Measurements from ENCODE around the gene SAAL1.

SAAL1 gene

DNA sequence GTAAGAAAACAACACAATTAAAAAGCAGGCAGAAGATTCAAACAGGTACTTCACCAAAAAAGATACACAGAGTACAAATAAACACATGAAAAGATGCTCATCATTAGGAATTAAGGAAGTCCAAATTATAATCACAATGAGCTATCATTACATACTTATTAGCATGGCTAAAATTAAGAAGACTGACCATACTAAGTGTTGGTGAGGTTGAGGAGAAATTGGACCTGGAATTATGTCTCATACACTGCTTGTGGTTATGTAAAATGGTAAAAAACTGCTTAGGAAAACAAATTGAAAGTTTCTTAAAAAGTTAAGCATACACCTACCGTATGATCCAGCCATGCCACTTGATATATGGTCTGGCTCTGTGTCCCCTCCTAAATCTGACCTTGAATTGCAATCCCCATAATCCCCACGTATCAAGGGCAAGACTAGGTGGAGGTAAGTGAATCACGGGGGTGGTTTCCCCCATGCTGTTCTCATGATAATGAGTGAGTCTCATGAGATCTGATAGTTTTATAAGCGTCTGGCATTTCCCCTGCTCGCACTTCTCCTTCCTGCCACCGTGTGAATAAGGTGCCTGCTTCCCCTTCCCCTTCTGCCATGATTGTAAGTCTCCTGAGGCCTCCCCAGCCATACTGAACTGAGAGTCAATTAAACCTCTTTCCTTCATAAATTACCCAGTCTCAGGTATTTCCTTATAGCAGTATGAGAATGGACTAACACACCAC, 4.8 kb downstream of the SAAL1 start:
- TF ChIP-seq GATA2 (IDR thresholded peaks at IDR 0.05; ENCODE audit: low read depth, low read length) (no peak), GATA3 (IDR thresholded peaks at IDR 0.05; ENCODE audit: low read depth, low read length) (no peak)

DNA sequence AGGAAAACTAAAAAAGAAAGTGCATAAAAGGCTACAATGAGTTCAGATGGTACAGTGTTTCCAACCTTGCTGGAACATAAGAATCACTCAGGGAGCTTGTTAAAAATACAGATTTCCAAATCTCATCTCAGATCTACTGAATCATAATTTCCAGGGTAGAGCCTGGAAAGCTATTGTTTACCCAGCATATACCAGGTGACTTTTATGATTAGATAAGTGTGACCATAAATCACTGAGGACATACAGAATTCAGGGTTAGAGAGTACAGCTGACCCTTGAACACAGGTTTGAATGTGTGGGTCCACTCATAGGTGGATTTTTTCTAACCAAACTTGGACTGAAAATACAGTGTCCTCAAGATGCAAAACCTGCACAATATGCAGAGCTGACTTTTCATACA, 11.9 kb downstream of the SAAL1 start:
- no peak for TF ChIP-seq GATA3 (IDR thresholded peaks at IDR 0.05; ENCODE audit: low read depth, low read length)
- TF ChIP-seq GATA2 (IDR thresholded peaks at IDR 0.05; ENCODE audit: low read depth, low read length): no peak

DNA sequence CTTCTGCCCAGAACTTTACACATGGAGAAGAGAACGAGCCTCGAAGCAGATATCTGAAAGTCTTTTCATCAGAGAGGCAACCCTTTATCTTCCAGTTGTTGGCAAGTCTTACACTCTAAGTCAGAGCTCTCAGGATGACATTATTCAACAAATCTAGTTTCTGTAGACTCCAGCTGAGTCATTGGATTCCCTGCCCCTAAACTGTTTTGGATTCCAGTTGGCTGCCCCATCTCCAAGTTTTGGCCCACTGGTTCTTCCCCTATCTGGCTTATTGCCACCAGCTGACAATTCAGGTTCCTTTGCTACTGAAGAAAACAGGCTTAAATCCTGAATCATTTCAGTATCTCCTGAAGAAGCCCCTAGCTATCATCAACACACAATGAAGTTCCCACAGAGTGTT, 14.2 kb downstream of the SAAL1 start:
- TF ChIP-seq GATA3 (IDR thresholded peaks at IDR 0.05; ENCODE audit: low read depth, low read length) (no peak), GATA2 (IDR thresholded peaks at IDR 0.05; ENCODE audit: low read depth, low read length) (no peak)

DNA sequence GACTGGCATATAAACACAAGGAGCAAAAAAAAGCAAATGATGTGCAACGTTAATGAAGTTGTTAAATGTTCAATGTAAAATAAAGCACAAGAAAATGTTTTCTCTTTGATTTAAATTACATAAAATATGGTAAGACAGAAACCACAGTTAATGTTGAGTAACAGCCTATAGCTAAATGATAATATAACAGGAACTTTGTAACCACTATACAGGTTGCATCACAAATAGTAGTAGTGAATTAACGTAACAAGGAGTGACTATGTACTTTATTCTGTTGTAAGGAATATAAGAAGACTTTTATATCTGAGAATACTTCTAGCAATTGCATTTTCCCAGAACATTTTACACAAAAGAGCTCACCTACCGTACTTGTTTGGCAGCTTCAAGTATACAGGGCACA, 16.9 kb downstream of the SAAL1 start:
- TF ChIP-seq GATA2 (IDR thresholded peaks at IDR 0.05; ENCODE audit: low read depth, low read length) (no peak), GATA3 (IDR thresholded peaks at IDR 0.05; ENCODE audit: low read depth, low read length) (no peak)

DNA sequence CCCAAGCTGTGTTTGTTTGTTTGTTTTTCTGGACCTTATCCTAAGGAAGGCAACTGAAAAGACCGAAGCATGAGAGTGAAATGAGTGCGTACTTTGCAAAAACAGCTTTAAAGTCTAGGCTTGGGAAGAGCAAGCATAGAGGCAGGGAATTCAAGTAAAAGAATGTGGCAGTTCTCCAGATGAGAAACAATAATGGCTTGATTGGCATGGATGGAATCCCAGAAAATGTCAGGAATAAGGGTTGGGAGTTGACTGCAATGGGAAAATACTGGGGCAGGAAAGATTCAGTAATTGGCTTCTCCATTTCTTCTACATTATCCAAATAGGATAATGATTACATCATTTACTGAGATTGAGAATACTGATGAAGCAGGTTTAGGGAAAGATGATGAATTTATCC, 17.5 kb downstream of the SAAL1 start:
- TF ChIP-seq GATA3 (IDR thresholded peaks at IDR 0.05; ENCODE audit: low read depth, low read length): no peak

DNA sequence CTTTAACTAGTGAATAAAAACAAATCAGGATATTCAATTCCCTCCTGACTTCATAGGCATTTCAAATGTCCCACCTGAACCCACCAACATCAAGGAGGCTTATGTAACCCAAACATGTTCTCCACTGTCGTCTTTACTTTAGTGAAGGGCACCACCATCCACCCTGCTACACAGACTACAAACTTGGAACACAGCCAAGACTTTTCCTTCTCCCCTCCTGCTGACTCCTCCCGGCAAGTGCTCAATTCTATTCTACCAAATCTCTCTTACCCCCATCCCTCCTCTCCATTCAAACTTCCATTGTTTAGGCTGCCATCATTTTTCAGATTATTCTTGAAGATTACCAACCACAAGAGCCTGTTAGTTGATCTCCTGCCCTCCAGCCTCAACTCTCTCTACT, 24.3 kb downstream of the SAAL1 start:
- TF ChIP-seq GATA3 (IDR thresholded peaks at IDR 0.05; ENCODE audit: low read depth, low read length) (no peak), GATA2 (IDR thresholded peaks at IDR 0.05; ENCODE audit: low read depth, low read length) (no peak)

DNA sequence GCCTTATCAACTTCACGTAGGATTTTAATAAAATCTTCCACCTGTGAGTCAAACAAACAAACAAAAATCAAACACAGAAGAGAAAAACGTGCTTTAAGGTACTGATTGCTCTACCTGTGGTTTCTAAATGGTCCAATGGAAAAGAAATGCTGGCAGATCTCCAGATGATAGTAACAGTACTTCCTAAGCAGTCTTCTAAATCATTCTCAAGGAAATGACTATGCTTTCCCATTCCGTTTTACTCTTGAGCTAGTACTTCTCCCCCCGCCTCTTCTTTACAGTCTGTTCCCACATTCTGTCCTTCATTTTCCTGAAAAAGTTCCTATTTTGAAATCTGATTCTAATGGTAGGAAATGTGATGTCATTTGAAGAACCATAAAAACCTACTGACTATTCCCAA, 25.4 kb downstream of the SAAL1 start:
- no peak for TF ChIP-seq GATA2 (IDR thresholded peaks at IDR 0.05; ENCODE audit: low read depth, low read length)
- TF ChIP-seq GATA3 (IDR thresholded peaks at IDR 0.05; ENCODE audit: low read depth, low read length): no peak

DNA sequence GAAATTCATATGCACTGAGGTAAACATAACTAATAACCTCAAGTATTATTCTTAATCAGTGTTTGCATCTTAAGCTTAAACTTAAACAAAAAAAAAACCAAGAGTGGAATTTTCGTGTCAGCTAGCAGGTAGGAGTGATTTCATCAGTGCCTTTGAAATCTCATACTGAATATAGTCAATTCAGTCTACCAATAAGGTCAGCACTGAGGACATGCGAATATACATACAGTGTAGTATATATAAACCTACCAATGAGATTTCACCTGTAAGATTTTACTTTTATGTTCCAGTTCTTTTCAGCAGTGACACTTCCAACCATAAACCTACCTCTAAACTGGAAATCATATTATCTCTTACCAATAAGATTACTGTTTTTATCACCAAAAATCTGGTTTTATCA, 27.0 kb downstream of the SAAL1 start:
- TF ChIP-seq GATA2 (IDR thresholded peaks at IDR 0.05; ENCODE audit: low read depth, low read length) (no peak), GATA3 (IDR thresholded peaks at IDR 0.05; ENCODE audit: low read depth, low read length) (no peak)

DNA sequence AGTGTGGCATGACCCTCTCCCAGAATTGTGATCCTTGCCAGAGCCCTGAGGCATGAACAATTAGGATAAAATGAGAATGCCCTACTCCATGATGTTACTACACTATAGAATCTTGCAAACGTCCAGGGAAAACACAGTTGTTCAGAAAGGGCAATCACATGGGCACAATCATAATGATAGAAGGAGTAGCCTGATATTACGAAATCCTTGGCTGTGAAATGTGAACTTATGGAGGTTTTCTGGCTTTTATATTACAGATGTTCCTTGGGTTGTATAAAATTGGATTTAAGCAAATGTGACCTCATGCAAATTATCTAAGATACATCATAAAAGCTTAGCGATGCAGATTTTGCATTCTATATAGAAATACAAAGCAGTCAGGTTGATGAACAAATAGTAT, 30.4 kb downstream of the SAAL1 start:
- TF ChIP-seq GATA3 (IDR thresholded peaks at IDR 0.05; ENCODE audit: low read depth, low read length) (no peak), GATA2 (IDR thresholded peaks at IDR 0.05; ENCODE audit: low read depth, low read length) (no peak)

DNA sequence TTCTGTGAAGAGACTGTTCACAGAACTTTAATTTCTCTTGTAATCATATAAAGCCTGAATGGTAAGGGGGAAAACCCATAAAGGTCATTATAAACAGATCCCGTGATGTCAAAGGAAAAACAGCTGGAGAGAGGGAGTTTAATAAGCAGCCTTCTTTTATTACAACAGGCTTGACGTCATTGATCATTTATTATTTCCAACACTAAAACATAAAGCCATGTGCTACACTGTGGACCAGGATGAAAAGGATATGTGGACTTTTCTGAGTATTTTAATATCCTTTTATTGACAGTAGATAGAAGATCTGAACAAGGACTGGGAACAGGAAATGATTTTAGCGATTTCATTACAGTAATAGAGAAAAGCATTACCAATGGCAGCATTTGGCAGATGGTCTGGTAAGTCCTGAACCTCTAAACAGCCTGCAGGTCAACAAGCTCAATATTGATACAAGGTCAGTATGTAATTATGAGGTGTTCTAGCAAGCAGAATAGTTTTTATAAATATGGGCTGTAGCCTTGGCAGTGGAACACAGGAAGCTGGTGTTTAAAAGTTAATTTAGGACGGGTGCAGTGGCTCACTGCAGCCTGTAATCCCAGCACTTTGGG, 34.7 kb downstream of the SAAL1 start:
- TF ChIP-seq GATA3 (IDR thresholded peaks at IDR 0.05; ENCODE audit: low read depth, low read length) (no peak), GATA2 (IDR thresholded peaks at IDR 0.05; ENCODE audit: low read depth, low read length) (no peak)

DNA sequence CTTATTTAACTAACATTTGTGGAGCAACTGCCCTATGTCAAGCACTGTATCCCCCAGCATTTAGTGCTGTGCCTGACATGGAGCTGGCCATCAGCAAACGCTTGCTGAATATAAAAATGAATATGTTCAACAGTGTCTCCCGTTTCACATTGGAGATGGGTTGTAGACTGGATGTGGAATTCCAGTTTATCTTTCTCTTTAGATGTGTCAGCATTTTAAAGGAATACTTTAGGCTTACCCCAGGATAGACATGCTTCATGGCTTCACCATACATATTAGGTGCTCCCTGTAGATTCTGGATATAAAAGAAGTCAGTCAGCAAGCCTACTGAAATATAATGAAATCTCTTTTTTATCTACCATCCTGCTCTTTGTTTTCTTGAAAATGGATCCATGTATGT, 38.5 kb downstream of the SAAL1 start:
- TF ChIP-seq GATA3 (IDR thresholded peaks at IDR 0.05; ENCODE audit: low read depth, low read length) (no peak), GATA2 (IDR thresholded peaks at IDR 0.05; ENCODE audit: low read depth, low read length) (no peak)

DNA sequence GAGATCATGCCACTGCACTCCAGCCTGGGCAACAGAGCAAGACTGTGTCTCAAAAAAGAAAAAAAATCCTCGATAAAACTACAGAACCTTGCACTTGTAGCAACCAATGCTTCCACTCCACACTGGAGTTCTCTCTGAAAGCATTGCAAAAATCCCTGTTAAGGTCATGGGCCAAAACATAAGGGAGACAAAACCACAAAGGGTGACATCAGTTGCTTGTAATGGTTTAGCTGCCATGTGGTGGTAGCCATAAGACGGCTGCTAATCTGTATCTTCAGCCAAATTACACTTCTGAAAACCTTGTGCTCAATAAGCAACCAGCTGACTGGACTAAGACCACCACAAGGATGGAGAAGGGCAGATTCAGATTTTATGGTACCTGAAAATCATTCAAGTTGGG, 39.3 kb downstream of the SAAL1 start:
- no peak for TF ChIP-seq GATA2 (IDR thresholded peaks at IDR 0.05; ENCODE audit: low read depth, low read length)
- no peak for TF ChIP-seq GATA3 (IDR thresholded peaks at IDR 0.05; ENCODE audit: low read depth, low read length)

DNA sequence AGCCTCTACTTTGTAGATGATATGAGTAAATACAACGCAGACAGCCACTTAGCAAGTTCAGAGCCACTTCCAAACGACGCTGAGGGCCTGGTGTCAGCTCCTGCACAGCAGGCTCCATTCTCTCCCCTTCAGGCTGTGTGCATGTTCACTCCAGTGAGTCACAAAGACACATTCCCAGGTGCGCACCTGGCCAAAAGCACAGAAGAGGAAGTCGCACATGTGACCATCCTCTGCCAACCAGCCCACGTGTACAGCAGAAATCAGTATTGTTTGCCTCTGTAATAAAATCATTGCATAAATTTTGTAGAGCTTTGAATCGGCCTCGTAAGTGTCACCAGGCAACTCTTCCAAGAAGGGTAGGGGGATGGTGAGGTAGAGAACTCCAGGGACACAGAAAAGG, 40.3 kb downstream of the SAAL1 start:
- TF ChIP-seq GATA3 (IDR thresholded peaks at IDR 0.05; ENCODE audit: low read depth, low read length) (no peak), GATA2 (IDR thresholded peaks at IDR 0.05; ENCODE audit: low read depth, low read length) (no peak)

DNA sequence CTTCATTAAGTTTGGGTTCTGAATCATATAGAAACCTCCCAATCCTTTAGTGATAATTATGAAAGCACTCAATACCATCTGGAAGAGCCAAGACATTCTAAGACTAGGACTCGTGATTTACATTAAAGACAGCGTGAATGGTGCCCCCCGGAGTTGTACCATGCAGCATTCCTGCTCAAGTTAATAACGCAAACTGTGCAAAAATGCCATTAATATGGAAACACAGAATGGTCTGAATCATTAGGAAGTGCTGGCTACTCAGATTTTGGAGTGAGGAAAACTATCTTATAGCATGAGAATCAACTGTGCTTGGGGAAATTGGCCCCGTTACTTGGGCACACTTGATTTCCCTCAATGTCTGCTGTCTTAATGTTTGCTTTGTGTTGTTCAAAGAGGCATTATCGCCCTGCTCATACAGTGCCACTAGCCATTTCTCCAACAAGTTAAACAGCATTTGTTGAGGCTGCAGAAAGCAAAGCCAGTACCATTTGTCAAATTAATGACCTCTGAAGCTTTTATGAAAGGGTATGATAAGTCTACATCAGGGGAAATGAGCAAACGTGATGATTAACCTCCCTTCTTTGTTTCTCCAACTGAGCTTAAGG, 41.3 kb downstream of the SAAL1 start:
- TF ChIP-seq GATA2 (IDR thresholded peaks at IDR 0.05; ENCODE audit: low read depth, low read length) (no peak), GATA3 (IDR thresholded peaks at IDR 0.05; ENCODE audit: low read depth, low read length) (no peak)

DNA sequence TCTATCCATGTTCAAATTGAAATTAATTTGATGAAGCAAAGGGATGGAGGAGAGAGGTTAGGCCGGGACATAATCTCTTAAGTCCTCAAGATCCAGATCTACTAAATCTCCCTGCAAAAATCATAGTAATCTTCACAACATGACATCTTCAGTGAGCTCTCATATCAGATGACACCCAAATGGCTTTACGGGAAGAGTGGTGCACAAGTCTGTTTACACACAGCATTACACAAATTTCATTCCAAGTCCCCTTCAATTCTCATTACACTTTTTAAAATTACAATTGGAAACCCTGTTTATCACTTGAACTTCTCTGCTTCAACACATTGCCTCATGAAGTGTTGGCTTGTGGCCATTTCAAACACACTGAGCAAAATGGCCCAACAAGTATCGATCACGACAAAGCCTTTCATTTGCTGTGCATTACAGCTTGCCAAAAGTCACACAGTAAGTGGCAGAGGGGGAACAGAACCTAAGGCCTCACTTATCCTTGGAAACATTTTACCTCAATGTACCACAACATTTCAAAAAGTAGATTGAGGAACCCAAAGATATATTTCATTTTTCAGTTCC, 41.9 kb downstream of the SAAL1 start:
- TF ChIP-seq GATA2 (IDR thresholded peaks at IDR 0.05; ENCODE audit: low read depth, low read length): no peak
- no peak for TF ChIP-seq GATA3 (IDR thresholded peaks at IDR 0.05; ENCODE audit: low read depth, low read length)

All from SH-SY5Y (cell line).